Islet precursor cell (in vitro differentiated cells): ENCODE results near the gene ISCU.
"Not testable (repeated sequence)": the region's sequence is repeated elsewhere in the genome, so short reads cannot be mapped to it uniquely, and the experiment has no call there.

Source experiments
- DNase-seq: peaks from one replicate; pipeline ENCODE4 v3.0.0-alpha.2; 2018

The ISCU gene

GRCh38 chr12:108606492-108606891 lies 44.1 kb downstream of the ISCU start:
- DNase-seq = no peak

- no peak for DNase-seq
Measured at GRCh38 chr12:108607981-108608600, 45.7 kb downstream of the ISCU start.

GRCh38 chr12:108608616-108609015 lies 46.2 kb downstream of the ISCU start:
- DNase-seq = no peak

GRCh38 chr12:108609537-108610335 lies 47.3 kb downstream of the ISCU start:
- DNase-seq = no peak

- DNase-seq = no peak
Measured at GRCh38 chr12:108610336-108610815, 48.0 kb downstream of the ISCU start.

GRCh38 chr12:108610856-108611605 lies 48.6 kb downstream of the ISCU start:
- DNase-seq = no peak

- DNase-seq = peak; percentile 88
Measured at GRCh38 chr12:108611884-108612415, 49.6 kb downstream of the ISCU start.

- peak; percentile 83 for DNase-seq
Measured at GRCh38 chr12:108612788-108613282, 50.4 kb downstream of the ISCU start.

GRCh38 chr12:108613548-108613947 lies 51.2 kb downstream of the ISCU start:
- DNase-seq = no peak

GRCh38 chr12:108614041-108614440 lies 51.6 kb downstream of the ISCU start:
- DNase-seq = no peak

- no peak for DNase-seq
Measured at GRCh38 chr12:108614639-108615038, 52.2 kb downstream of the ISCU start.

- no peak for DNase-seq
Measured at GRCh38 chr12:108615918-108616317, 53.5 kb downstream of the ISCU start.

- no peak for DNase-seq
Measured at GRCh38 chr12:108616359-108616758, 54.0 kb downstream of the ISCU start.

GRCh38 chr12:108616941-108617858 lies 54.8 kb downstream of the ISCU start:
- DNase-seq = no peak

GRCh38 chr12:108618079-108618952 lies 55.9 kb downstream of the ISCU start:
- DNase-seq = peak; percentile 95

GRCh38 chr12:108618953-108619274 lies 56.5 kb downstream of the ISCU start:
- DNase-seq = not testable (repeated sequence)
